Hepatocyte (in vitro differentiated cells): Measurements from ENCODE around the gene MRPS27. TPM values are rescaled to one million over a fixed set of nuclear protein-coding genes. Genes with fewer than 3 reads are reported as not detected.

Source experiments
- DNase-seq: peaks from one replicate; pipeline ENCODE4 v3.0.0-alpha.2; 2016; ENCODE audit warnings: low spot score
- H2AFZ ChIP-seq: fragments of 200-600 bp; sonication (generic); 2 replicates; pipeline ENCODE4 v1.6.0; 2016; ENCODE audit warnings: antibody characterized with exemption, mild to moderate bottlenecking
- H3K27ac ChIP-seq: fragments of 200-600 bp; sonication (generic); 2 replicates; pipeline ENCODE4 v1.5.1; 2016; ENCODE audit warnings: mild to moderate bottlenecking
- H3K27me3 ChIP-seq: fragments of 200-600 bp; sonication (generic); 2 replicates; pipeline ENCODE4 v1.6.1; 2016
- H3K36me3 ChIP-seq: fragments of 200-600 bp; sonication (generic); replicated peaks from 2 replicates; pipeline ENCODE4 v1.5.1; 2016; ENCODE audit warnings: low read depth; ENCODE audit not compliant: insufficient read depth
- H3K4me1 ChIP-seq: fragments of 200-600 bp; sonication (generic); 2 replicates; pipeline ENCODE4 v1.5.1; 2016; ENCODE audit warnings: mild to moderate bottlenecking, moderate library complexity; ENCODE audit not compliant: insufficient read depth
- H3K4me2 ChIP-seq: fragments of 200-600 bp; sonication (generic); 2 replicates; pipeline ENCODE4 v1.6.0; 2016
- H3K4me3 ChIP-seq: fragments of 200-600 bp; sonication (generic); 2 replicates; pipeline ENCODE4 v1.5.1; 2016; ENCODE audit warnings: mild to moderate bottlenecking
- H3K79me2 ChIP-seq: fragments of 200-600 bp; sonication (generic); 2 replicates; pipeline ENCODE4 v1.6.0; 2017; ENCODE audit warnings: mild to moderate bottlenecking
- H3K9me2 ChIP-seq: fragments of 200-600 bp; sonication (generic); replicated peaks from 2 replicates; pipeline ENCODE4 v1.6.0; 2017; ENCODE audit warnings: mild to moderate bottlenecking; ENCODE audit not compliant: insufficient read depth
- H3K9me3 ChIP-seq: fragments of 200-600 bp; sonication (generic); 2 replicates; pipeline ENCODE4 v1.5.1; 2016; ENCODE audit warnings: low read depth, mild to moderate bottlenecking
- H4K20me1 ChIP-seq: fragments of 200-600 bp; sonication (generic); 2 replicates; pipeline ENCODE4 v1.6.0; 2016; ENCODE audit warnings: mild to moderate bottlenecking; ENCODE audit not compliant: insufficient read depth, poor library complexity, severe bottlenecking
- EZH2 ChIP-seq: fragments of 200-600 bp; sonication (generic); IDR thresholded peaks from 2 replicates; pipeline ENCODE4 v1.6.1; 2016; ENCODE audit warnings: antibody characterized with exemption, mild to moderate bottlenecking, borderline replicate concordance
- EZH2phosphoT487 ChIP-seq: fragments of 200-600 bp; sonication (generic); IDR thresholded peaks from one replicate; pipeline ENCODE4 v1.6.1; 2018; ENCODE audit warnings: antibody characterized with exemption, mild to moderate bottlenecking, low read depth, moderate library complexity; ENCODE audit not compliant: unreplicated experiment, severe bottlenecking
- whole genome bisulfite sequencing: methylation state at CpG from one replicate; pipeline ENCODE4 v1.1.6; 2016; ENCODE audit warnings: low lambda C conversion rate; ENCODE audit errors: missing lambda C conversion rate; 5-methylcytosine and 5-hydroxymethylcytosine counted together
- polyA plus RNA-seq: library from polyadenylated mRNA; unstranded; fragments of >200 nt; fragmentation: Nextera tagmentation; extraction: Ambion mirVana; gene quantifications from 2 replicates; pipeline ENCODE4 v1.2.1, GENCODE V29; 2016
- total RNA-seq: library from RNA; depleted of rRNA; stranded (reverse); fragments of >200 nt; gene quantifications from 2 replicates; pipeline ENCODE4 v1.2.3, GENCODE V29; 2014
- TF ChIP-seq, protein P1 (sequence below): fragments of 200-600 bp; sonication (generic); IDR thresholded peaks from 2 replicates; pipeline ENCODE4 v1.5.1; 2016; ENCODE audit warnings: antibody characterized with exemption, mild to moderate bottlenecking; ENCODE audit not compliant: poor library complexity

MRPS27 gene
- total and polyA plus RNA-seq, 2 experiments from 2014 or later: 35.6 to 63.5 TPM

DNA sequence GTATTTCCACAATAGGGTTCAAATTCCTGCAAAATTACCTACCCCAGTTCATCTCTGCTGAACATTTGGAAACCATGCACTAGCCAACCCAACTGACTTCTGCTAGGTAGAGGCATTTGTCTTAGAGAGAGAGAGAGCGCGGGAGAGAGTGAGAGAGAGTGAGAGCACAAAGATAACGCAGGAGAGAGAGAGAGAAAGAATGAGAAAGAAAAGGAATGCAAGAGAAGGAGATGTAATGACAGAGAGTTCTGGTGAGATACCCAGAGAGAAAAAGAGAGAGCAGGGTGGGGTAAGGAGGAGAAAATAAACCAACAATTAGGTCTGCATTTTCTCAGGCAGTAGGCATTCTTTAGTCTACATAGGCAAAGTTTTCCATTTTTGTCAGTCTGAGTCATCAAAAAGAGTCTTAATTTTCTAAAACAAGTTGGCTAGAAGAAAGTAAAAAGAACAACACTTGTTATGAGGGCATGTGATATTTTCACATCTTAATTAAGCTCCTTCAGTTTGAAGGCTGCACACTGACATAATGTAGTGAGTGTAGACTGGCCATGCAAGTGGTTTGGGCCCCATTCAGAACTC is 114.5 kb downstream of the MRPS27 start:
- no peaks in the 10 kb centered on the region for H3K9me2 ChIP-seq
- no peaks in the 10 kb centered on the region for H3K9me3 ChIP-seq
- no peaks in the 10 kb centered on the region for H3K79me2 ChIP-seq
- no peak overlapping the region for H3K27ac ChIP-seq
- no peaks in the 10 kb centered on the region for H3K4me1 ChIP-seq
- H3K4me3 ChIP-seq: no peak overlapping the region
- DNase-seq: no peak
- WGBS: 92% methylated on average over 3 of the region's 3 CpGs
- H2AFZ ChIP-seq: no peak overlapping the region
- no peaks in the 10 kb centered on the region for H3K36me3 ChIP-seq
- TF ChIP-seq, protein P1, sequence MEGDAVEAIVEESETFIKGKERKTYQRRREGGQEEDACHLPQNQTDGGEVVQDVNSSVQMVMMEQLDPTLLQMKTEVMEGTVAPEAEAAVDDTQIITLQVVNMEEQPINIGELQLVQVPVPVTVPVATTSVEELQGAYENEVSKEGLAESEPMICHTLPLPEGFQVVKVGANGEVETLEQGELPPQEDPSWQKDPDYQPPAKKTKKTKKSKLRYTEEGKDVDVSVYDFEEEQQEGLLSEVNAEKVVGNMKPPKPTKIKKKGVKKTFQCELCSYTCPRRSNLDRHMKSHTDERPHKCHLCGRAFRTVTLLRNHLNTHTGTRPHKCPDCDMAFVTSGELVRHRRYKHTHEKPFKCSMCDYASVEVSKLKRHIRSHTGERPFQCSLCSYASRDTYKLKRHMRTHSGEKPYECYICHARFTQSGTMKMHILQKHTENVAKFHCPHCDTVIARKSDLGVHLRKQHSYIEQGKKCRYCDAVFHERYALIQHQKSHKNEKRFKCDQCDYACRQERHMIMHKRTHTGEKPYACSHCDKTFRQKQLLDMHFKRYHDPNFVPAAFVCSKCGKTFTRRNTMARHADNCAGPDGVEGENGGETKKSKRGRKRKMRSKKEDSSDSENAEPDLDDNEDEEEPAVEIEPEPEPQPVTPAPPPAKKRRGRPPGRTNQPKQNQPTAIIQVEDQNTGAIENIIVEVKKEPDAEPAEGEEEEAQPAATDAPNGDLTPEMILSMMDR: no peak
- no peak for TF ChIP-seq EZH2phosphoT487
- TF ChIP-seq EZH2: no peak
- no peaks in the 10 kb centered on the region for H3K27me3 ChIP-seq
- no peaks in the 10 kb centered on the region for H4K20me1 ChIP-seq
- H3K4me2 ChIP-seq: no peak overlapping the region

DNA sequence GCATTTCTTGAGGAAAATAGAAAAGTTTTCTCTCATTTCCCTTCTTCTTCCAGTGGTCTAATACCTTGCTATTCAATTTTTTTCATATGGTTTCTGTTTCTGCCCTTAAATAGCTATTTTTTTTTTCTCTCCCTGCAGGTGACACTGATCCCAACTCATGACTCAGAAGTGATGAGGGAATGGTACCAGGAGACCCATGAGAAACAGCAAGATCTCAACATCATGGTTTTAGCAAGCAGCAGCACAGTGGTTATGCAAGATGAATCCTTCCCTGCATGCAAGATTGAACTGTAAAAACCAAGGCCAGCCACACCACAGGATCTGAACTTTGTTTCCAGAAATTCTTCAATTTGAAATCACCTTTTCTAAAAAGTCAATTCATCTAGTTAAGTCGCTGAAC is 115.1 kb downstream of the MRPS27 start:
- H3K27ac ChIP-seq: no peak overlapping the region
- no peak overlapping the region for H3K4me2 ChIP-seq
- no peaks in the 10 kb centered on the region for H3K36me3 ChIP-seq
- TF ChIP-seq EZH2 (no peak), EZH2phosphoT487 (no peak)
- TF ChIP-seq, protein P1: no peak
- no peaks in the 10 kb centered on the region for H3K4me1 ChIP-seq
- H3K27me3 ChIP-seq: no peaks in the 10 kb centered on the region
- no peaks in the 10 kb centered on the region for H3K9me3 ChIP-seq
- no peaks in the 10 kb centered on the region for H3K9me2 ChIP-seq
- no peak overlapping the region for H2AFZ ChIP-seq
- H3K79me2 ChIP-seq: no peaks in the 10 kb centered on the region
- no peak for DNase-seq
- no peak overlapping the region for H3K4me3 ChIP-seq
- 100% methylated on average over 1 of the region's 1 CpG for WGBS
- H4K20me1 ChIP-seq: no peaks in the 10 kb centered on the region

- DNase-seq: no peak
- H2AFZ ChIP-seq: no peak overlapping the region
- WGBS: 87% methylated on average over 8 of the region's 8 CpGs
- H3K27me3 ChIP-seq: no peaks in the 10 kb centered on the region
- no peak overlapping the region for H3K4me2 ChIP-seq
- TF ChIP-seq EZH2 (no peak), EZH2phosphoT487 (no peak)
- TF ChIP-seq, protein P1: no peak
- H3K9me3 ChIP-seq: no peaks in the 10 kb centered on the region
- no peaks in the 10 kb centered on the region for H3K36me3 ChIP-seq
- H3K4me1 ChIP-seq: no peaks in the 10 kb centered on the region
- H3K4me3 ChIP-seq: no peak overlapping the region
- no peaks in the 10 kb centered on the region for H4K20me1 ChIP-seq
- H3K27ac ChIP-seq: no peak overlapping the region
- no peaks in the 10 kb centered on the region for H3K79me2 ChIP-seq
- no peaks in the 10 kb centered on the region for H3K9me2 ChIP-seq
Observed at GRCh38 chr5:72203251-72203845, 116.7 kb downstream of the MRPS27 start.
